HG03097 (cell line): Measurements from ENCODE around the gene NTM.
"Not testable (repeated sequence)": the region's sequence is repeated elsewhere in the genome, so short reads cannot be mapped to it uniquely, and the experiment has no call there.

Experiments
- ATAC-seq: cut with Tn5 transposase; IDR thresholded peaks from one replicate; pipeline ENCODE4 v1.9.1; 2021; ENCODE audit not compliant: unreplicated experiment, low FRiP score

The NTM gene

GRCh38 chr11:131678658-131679340 is 308.4 kb downstream of the NTM start:
- no peak for ATAC-seq

- ATAC-seq, result not testable (repeated sequence)
Measured at GRCh38 chr11:131680448-131680847, 310.0 kb downstream of the NTM start.

GRCh38 chr11:131681920-131682319 is 311.5 kb downstream of the NTM start:
- no peak for ATAC-seq

GRCh38 chr11:131682373-131683015 is 312.1 kb downstream of the NTM start:
- no peak for ATAC-seq

DNA sequence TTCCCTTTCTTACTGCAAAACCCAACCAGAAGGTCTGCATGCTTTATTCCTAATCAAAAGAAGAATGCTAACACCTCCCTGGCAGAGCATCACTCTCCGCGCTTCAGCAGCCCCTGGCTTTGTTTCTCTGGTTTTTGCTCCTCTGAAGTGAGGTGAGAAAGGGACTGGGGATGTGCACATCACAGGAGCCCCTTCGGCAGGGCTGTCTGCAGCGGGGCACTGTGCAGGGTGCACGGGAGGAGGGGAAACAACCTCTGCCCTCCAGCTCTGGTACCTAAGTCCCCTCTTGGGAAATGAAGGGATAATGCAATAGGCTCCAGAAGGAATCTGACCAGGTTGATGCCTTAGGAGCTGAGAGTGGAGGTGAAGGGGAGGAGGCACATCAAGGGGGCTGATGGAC is 312.7 kb downstream of the NTM start:
- no peak for ATAC-seq

DNA sequence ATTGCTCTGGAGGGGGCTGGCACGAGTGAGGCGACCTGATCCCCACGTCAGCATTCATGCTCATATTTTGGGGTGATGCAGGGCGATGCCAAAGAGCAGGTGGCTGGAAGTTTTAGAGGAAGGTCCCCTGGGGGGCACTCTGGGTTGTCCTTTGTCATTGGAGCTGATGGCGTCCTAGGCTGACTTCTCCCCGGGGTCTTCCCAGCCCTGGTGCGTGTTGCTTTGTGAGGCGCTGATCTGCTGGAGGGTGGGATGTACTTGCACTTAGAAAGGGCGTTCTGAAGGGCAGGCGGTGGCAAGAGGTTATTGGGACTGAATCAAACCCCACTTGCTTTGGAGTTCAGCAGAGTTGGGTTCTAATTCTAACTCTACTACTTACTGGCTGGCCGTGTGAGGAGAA is 313.3 kb downstream of the NTM start:
- no peak for ATAC-seq

- no peak for ATAC-seq
Measured at GRCh38 chr11:131684111-131685060, 314.0 kb downstream of the NTM start.

DNA sequence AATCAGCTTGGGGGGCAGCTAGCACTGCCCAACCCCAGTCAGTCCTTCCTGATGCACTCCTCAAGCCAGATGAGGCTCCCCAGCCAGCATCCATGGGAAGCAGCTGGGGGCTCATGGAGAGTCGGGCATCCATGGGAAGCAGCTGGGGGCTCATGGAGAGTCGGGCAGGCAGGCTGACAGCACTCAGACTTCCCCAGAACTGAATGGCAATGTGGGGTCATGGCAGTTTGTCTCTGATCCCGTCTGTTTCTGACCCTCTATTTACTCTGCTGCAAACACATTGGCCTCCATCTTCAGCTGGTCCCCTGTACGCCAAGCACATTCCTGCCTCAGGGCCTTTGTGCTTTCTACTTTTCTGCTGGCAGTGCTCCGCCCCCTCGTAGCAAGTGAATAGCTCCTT is 314.8 kb downstream of the NTM start:
- no peak for ATAC-seq

DNA sequence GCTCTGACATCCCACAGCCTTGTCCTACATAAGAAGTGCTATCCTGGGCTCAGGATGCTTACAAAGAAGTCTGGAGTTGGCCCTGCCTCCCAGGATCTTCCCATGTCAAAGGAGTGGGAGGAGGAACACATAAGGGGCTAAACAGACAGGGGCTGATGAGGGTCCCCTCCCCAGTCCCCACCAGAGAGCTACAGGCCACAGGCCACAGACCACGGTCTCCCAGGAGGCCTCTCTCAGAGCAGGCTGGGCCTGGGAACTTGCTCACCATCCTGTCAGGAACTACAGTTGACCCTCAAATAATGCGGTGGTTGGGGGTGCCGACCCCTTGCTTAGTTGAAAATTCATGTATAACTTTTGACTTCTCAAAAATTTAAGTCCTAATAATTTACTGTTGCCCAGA is 315.5 kb downstream of the NTM start:
- no peak for ATAC-seq

GRCh38 chr11:131686836-131687235 is 316.4 kb downstream of the NTM start:
- no peak for ATAC-seq

DNA sequence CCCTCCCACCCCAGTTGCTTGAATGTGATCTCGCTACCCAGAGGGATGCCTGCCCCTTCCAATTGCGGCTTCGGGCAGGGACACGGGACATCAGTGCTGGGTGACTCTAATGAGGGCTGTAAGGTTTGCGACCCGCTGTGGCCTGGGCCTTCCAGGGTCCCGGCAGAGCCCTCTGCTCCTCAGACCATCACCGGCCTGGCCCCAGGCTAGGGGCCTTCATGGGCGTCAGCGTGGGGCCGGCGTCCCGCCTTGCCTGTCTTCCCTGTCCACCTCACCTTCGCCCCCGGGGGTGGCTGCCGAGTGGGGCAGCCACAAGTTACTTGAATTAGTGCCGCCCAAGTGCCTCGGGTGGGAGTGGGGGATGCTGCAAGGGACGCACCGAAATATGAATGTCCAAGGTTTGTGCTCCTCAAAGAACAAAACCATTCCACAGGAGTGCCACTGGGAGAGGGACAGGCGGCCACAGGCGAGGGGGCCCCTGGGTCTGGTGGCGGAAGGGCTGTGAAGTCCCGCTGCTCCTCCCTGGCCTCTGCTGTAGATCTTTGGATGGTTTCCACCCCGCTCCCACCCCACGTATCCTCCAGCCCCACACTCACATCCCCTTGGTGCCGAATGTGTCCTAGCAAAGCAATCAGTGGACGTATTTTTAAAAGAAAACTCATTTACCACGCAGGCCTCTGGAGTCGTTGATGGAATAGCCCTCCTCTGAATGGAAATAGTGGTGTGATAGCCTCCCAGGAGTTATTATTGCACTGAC is 317.1 kb downstream of the NTM start:
- ATAC-seq, result no peak

DNA sequence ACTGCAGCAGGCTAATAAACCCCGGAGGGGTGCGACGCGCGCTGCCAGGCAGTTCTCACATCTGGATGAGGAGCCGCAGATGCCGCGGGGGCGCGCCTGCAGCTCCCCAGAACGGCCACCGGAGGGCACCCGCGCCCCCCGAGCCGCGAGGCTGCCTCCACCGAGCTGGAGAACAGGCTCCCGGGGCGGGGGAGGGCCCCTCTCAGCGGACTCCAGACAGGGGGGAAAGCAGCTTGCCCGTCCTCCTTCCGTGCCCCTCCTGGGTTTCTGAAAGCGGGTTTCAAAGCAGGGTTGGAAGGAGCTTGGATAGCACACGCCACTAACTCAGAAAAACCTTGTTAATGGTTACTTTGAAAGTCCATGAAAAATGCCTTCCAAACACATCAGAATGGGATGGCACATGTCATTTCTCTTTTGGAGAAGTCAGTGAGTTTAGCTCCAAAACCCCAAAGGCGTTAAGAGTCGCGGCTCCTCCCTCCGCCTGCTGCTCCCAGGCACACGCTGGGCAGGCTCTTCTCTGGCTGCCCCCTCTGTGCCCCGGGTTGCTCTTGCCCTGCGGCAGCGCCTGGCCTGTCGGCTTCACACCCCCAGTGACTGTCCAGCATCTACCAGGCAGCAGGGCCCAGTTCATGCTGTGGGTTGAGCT is 317.8 kb downstream of the NTM start:
- peak; percentile 69 for ATAC-seq

DNA sequence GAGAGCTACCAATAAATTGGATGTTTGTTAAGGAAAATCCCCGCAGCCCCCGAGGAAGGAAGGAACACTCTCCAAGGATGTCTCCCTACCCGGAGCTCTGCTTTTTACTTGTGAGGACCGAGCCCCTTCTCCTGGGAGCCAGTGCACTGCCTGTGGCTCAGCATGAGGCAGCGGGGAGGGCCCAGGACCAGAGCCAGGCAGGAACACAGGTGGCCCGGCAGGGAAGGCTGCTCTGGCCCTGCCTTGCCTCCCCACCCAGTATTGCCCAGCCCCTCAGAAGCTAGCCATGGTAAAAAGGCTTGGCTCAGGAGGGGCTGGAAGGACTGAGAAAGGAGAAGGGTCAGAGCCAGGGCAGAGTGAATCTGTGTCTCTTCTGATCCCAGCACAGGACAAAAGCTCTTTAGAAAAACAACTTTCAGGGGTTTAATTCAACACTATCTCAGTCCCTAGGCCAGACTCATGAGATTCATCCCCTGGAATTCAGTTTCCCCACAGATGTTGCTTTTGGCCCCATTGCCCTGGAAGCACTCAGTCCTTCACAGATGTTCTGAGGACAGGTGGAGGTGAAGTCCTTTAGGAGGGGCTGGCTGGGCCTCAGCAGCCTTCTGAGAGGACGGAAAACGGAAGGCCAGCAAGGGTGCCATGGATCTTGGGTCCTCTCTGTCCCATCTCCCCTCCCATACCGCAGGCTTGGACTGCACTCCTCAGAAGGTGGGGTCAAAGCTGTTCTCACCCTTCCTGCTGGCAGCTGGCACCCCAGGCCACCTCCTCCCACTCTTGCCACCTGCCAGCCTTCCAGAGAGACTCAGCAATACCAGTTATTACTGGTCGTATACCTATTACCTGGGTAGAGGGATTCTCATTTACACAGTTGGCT is 318.9 kb downstream of the NTM start:
- ATAC-seq, result no peak

- ATAC-seq, result no peak
Measured at GRCh38 chr11:131690362-131690761, 319.9 kb downstream of the NTM start.

DNA sequence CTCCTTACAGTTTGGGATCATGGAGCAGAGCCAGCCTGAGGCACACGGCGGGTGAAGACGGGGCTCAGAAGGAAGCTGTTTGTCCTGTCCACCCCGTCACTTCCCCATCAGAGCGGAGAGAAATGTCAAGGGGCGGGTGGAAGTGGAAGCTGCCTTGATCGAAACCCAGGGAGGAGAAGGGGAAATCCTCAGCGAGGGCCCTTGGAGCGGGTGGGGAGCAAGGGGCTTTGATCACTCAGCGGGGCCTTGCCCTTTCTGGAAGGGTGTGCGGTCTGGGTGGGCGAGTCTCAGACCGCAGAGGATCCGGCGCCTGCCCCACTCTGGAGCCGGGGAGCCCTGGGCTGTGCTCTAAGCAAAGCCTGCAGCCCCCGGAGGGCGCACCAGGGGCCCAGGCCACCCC is 320.4 kb downstream of the NTM start:
- no peak for ATAC-seq

GRCh38 chr11:131691181-131692041 is 321.0 kb downstream of the NTM start:
- ATAC-seq, result no peak

GRCh38 chr11:131692151-131692550 is 321.7 kb downstream of the NTM start:
- ATAC-seq, result no peak

- ATAC-seq, result no peak
Measured at GRCh38 chr11:131692961-131693360, 322.5 kb downstream of the NTM start.
